Sigmoid colon (tissue), 3 donors: ENCODE measurements around the gene SPATA33.

Experiments used
- CTCF ChIP-seq, 4 experiments: fragments of 450-650 bp in 3 of 4; fragments of 200-600 bp in 1 of 4; IDR thresholded peaks; one replicate each; pipeline ENCODE4 v1.5.1; 2016 to 2019; ENCODE audit warnings: antibody characterized with exemption in 4 of 4, mild to moderate bottlenecking in 3 of 4, moderate library complexity in 2 of 4
- POLR2A ChIP-seq, 2 donors: fragments of 450-650 bp; IDR thresholded peaks; one replicate each; pipeline ENCODE4 v1.6.1; 2016; ENCODE audit warnings: antibody characterized with exemption in 2 of 2, mild to moderate bottlenecking in 2 of 2, moderate library complexity in 2 of 2

- no peak for TF ChIP-seq POLR2A (IDR thresholded peaks at IDR 0.05)
- no peak for TF ChIP-seq CTCF (IDR thresholded peaks at IDR 0.05)
Measured at GRCh38 chr16:89621698-89622409, 35.8 kb upstream of the SPATA33 start.
